Activated CD4-positive, alpha-beta T cell treated with anti-CD3 and anti-CD28 coated beads, Interleukin-2, amount 50 U/mL, for 1 hour (primary cell): Measurements from ENCODE around the gene DMBT1.

Experiments used
- DNase-seq: peaks from one replicate; pipeline ENCODE4 v3.0.0-alpha.2; 2020

Gene DMBT1

GRCh38 chr10:122674781-122675180, 114.2 kb downstream of the DMBT1 start:
- no peak for DNase-seq

DNA sequence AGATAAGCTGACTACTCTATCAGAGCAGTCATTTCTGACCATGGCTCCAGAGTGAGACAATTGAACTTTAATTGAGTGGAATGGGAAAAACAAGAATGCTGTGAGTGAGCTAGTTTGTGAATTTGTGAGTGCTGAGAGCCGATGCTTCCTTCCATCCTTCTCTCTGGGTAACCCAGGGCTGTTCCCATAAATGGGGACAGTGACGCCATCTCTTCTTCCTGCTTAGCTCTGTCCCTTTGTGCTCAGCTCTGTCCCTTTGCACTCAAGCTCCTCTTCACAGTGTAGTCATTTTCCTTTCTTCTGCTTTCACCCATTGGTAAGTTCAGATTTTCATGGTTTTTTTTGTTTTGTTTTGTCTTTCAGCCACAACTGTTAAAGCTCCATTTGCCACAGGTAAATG, 114.7 kb downstream of the DMBT1 start:
- DNase-seq = no peak

DNA sequence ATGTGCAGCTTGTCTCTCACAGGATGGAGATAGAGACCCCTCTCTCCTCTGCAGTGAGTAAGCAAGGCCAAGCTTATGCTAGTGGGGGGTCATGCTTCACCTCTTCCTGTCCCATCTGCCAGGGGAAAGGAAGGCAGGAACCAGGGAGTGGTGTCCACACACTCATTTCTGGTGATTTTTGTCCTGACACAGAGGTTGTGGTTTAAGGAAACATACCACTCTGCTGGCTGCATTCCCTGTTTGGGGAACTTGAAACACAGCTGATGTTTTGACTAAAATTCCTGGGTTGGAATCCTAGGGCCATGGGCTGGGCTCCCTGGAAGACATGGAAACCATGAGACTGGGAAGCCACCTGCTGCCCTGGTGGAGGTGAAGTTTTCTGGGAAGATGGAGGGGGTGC, 117.7 kb downstream of the DMBT1 start:
- no peak for DNase-seq

- DNase-seq = no peak
Measured at GRCh38 chr10:122682522-122682921, 122.0 kb downstream of the DMBT1 start.

DNA sequence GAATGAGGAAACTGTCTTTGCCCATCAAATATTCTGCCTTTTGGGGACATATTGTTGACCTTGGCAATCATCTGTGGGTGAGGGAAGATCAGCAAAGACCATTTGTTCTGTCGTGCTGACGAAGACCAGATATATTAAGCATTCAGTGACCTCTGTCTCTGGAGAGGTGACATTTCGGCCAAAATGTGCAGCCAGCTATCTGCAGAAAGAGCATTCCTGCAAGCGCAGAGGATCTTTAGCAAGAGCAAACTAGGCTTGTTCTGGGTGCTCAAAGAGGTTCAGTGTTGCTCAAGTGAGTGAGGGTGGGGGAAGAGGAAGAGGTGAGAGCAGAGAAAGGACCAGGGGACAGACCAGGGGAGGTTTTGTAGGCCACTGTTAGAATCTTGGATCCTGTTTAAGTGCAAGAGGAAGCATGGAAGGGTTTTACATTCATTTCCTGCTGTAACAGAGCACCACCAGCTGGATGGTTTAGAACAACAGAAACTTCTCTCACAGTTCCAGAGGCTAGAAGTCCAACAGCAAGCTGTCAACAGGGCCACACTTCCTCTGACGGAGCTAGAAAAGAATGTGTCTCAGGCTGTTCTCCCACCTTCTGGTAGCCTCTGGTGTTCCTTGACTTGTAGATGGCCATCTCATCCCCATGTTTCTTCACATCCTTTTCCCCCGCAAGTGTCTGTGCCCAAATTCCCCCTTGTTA, 127.9 kb downstream of the DMBT1 start:
- DNase-seq = no peak

GRCh38 chr10:122689146-122689820, 128.7 kb downstream of the DMBT1 start:
- DNase-seq = no peak

DNA sequence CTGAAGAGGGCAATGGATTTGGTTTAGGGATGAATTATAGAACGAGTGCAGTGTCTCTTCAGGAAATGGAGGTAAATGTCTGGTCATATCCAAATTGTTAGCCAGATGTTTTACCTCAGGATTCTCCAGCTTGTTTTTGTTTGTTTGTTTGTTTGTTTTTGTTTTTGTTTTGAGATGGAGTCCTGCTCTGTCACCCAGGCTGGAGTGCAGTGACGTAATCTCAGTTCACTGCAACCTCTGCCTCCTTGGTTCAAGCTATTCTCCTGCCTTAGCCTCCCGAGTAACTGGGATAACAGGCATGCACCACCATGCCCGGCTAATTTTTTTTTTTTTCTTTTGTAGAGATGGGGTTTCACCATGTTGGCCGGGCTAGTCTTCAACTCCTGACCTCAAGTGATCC, 132.2 kb downstream of the DMBT1 start:
- DNase-seq = no peak
